Prostate gland (tissue), 2 donors: Measurements from ENCODE around the gene PLEKHJ1. TPM values are rescaled to one million over a fixed set of nuclear protein-coding genes. Genes with fewer than 3 reads are reported as not detected.

Experiments used
- DNase-seq: peaks from one replicate; pipeline ENCODE4 v3.0.0-alpha.2; 2019; ENCODE audit warnings: low spot score
- H3K27ac ChIP-seq, 2 donors: fragments of 200-600 bp; sonication (generic); 2 replicates each; pipeline ENCODE4 v1.5.1; 2017 to 2019
- H3K27me3 ChIP-seq: fragments of 200-600 bp; sonication (generic); replicated peaks from 2 replicates; pipeline ENCODE4 v1.5.1; 2019; ENCODE audit not compliant: insufficient read depth
- H3K36me3 ChIP-seq, 2 donors: fragments of 200-600 bp; sonication (generic); 1 replicate in 1 of 2; 2 replicates in 1 of 2; pipeline versions ENCODE4 v1.5.1 to v1.8.1; 2017 to 2019
- H3K4me1 ChIP-seq: fragments of 200-600 bp; sonication (generic); replicated peaks from 2 replicates; pipeline ENCODE4 v1.5.1; 2019
- H3K4me3 ChIP-seq, 2 donors: fragments of 200-600 bp; sonication (generic); 2 replicates each; pipeline ENCODE4 v1.5.1; 2017 to 2019
- H3K9me3 ChIP-seq: fragments of 200-600 bp; sonication (generic); 2 replicates; pipeline ENCODE4 v1.5.1; 2017
- POLR2A ChIP-seq: fragments of 450-650 bp; IDR thresholded peaks from one replicate; pipeline ENCODE4 v1.6.1; 2016; ENCODE audit warnings: antibody characterized with exemption, mild to moderate bottlenecking
- POLR2AphosphoS5 ChIP-seq: sonication (generic); formaldehyde crosslinking; IDR thresholded peaks from one replicate; pipeline ENCODE4 v1.6.1; 2017; ENCODE audit warnings: antibody characterized with exemption
- WGBS: methylation state at CpG from one replicate; pipeline ENCODE4 v1.1.5; 2018; 5-methylcytosine and 5-hydroxymethylcytosine counted together
- intact Hi-C: fragments of 100-400 bp; cut with DNase I; formaldehyde crosslinking; loops from one replicate; pipeline ENCODE4 v1.14.2; 2022
- total RNA-seq, 2 donors: library from RNA; depleted of rRNA; stranded (reverse); fragments of >200 nt; gene quantifications; one replicate each; pipeline ENCODE4 v1.1.0, GENCODE V29; 2016
- TF ChIP-seq, protein P1 (sequence below), 4 experiments: fragments of 200-600 bp in 2 of 4; fragments of 450-650 bp in 2 of 4; sonication (generic) in 2 of 4; IDR thresholded peaks; 1 replicate in 3 of 4; 2 replicates in 1 of 4; pipeline ENCODE4 v1.5.1; 2016 to 2019; ENCODE audit warnings: antibody characterized with exemption in 4 of 4, mild to moderate bottlenecking in 2 of 4, moderate library complexity in 2 of 4

The PLEKHJ1 gene
- total RNA-seq, 2 donors from 2014 or later, result 59.4 to 91.7 TPM

DNA sequence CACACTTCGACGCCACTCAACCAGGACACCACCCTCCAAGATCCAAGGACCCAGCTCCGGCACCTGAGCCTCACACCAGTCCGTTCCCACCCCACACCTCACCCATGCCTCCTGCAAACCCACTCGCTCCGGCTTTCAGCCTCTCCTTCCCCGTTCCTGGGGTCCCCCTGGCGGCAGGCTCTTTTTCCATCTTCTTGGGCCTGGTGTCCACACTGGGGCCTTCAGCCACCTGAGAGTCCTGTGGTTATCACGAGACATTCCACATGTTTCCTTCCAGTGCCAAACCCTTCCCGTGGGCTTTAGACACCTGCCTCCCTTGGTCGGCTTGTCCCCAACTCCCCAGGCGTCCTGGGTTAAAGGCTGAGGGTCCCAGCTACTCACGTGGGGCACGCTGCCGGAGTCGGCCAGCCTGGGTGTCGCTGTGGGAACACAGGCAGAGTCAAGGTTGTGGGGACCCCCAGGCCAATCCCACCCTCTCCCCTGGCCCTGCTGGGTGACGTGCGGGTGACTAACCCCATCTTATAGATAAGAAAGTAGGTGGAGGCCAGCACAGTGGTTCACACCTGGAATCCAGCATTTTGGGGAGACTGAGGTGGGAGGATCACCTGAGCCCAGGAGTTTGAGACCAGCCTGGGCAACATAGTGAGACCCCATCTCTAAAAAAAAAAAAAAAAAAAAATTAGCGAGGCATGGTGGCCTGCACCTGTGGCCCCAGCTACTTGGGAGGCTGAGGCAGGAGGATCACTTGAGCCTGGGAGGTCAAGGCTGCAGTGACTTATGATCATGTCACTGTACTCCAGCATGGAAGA is 18.1 kb upstream of the PLEKHJ1 start:
- no peak overlapping the region for H3K4me3 ChIP-seq
- no peaks in the 10 kb centered on the region for H3K9me3 ChIP-seq
- peaks cover 14% of the 10 kb centered on the region for H3K27me3 ChIP-seq
- no peak for DNase-seq
- WGBS, result 67% methylated on average over 20 of the region's 20 CpGs
- intact Hi-C loops, result no loop called here
- no peak overlapping the region for H3K27ac ChIP-seq
- no peaks in the 10 kb centered on the region for H3K4me1 ChIP-seq
- TF ChIP-seq POLR2A, result no peak
- TF ChIP-seq, protein P1, sequence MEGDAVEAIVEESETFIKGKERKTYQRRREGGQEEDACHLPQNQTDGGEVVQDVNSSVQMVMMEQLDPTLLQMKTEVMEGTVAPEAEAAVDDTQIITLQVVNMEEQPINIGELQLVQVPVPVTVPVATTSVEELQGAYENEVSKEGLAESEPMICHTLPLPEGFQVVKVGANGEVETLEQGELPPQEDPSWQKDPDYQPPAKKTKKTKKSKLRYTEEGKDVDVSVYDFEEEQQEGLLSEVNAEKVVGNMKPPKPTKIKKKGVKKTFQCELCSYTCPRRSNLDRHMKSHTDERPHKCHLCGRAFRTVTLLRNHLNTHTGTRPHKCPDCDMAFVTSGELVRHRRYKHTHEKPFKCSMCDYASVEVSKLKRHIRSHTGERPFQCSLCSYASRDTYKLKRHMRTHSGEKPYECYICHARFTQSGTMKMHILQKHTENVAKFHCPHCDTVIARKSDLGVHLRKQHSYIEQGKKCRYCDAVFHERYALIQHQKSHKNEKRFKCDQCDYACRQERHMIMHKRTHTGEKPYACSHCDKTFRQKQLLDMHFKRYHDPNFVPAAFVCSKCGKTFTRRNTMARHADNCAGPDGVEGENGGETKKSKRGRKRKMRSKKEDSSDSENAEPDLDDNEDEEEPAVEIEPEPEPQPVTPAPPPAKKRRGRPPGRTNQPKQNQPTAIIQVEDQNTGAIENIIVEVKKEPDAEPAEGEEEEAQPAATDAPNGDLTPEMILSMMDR (IDR thresholded peaks at IDR 0.05), result peak in 2 of 4 experiments; percentile 5 to 6
- no peaks in the 10 kb centered on the region for H3K36me3 ChIP-seq

DNA sequence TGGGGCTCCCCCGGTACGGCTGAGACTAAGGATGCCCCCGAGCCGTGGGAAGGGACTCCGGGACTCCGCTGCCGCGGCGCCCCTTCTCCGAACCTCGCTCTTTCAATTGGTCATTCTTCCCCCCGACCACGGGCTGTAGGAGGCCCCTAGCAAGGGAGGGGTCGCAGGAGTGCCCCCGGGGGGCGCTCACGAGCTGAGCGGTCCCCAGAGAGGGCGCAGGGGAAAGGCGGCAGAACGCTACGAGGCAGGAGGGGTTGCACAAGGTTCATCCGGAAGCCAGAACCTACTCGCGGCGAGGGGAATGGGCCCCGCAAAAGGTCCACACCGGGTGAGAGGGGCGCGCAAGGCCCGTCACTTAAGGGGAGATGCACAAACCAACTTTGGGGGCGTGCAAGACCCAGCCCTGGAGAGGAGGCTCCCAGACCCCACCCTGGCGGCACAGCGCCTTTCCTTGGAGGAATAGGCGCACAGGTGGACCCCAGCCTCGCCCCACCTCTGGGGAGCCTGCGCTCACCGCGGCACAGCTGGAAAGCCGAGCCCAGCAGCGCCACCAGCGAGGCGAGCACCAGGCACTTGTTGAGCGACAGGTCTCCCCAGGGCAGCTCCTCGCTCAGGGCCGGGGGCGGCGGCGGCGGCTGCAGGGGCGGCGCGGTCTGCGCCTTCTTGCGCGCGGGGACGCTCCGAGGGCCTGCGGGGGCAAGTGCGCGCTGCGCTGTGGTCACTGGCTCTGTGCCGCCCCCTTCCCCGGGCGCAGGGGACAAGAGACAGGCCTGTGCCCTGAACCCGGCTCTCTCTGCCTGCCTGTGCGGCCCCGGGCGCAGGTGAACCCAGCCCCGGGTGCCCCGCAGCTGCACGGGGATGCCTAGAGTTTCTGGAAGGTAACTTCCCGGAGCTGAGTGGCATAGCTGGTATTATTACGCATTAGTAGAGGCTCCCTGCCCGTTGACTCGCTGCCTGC is 17.3 kb upstream of the PLEKHJ1 start:
- Histone ChIP-seq H3K4me1 (no peaks in the 10 kb centered on the region), H3K4me3 (no peak overlapping the region), H3K9me3 (no peaks in the 10 kb centered on the region), H3K27ac (no peak overlapping the region), H3K36me3 (no peaks in the 10 kb centered on the region), H3K27me3 (peaks cover 14% of the 10 kb centered on the region)
- TF ChIP-seq, protein P1 (IDR thresholded peaks at IDR 0.05), result no peak
- TF ChIP-seq POLR2AphosphoS5 (no peak), POLR2A (no peak)
- DNase-seq, result no peak
- intact Hi-C loops, result no loop called here
- 5% methylated on average over 51 of the region's 77 CpGs for WGBS

GRCh38 chr19:2252797-2253105 is 16.6 kb upstream of the PLEKHJ1 start:
- intact Hi-C loops, result no loop called here
- Histone ChIP-seq H3K4me3 (no peak overlapping the region), H3K36me3 (peaks cover 0 to under 1% of the 10 kb centered on the region in 2 donors), H3K9me3 (no peaks in the 10 kb centered on the region), H3K27ac (no peak overlapping the region), H3K4me1 (no peaks in the 10 kb centered on the region), H3K27me3 (peaks cover 14% of the 10 kb centered on the region)
- 9% methylated on average over 18 of the region's 18 CpGs for WGBS
- DNase-seq, result no peak
- TF ChIP-seq POLR2A (no peak), POLR2AphosphoS5 (no peak)
- TF ChIP-seq, protein P1 (IDR thresholded peaks at IDR 0.05), result no peak

- H3K4me1 ChIP-seq, result no peaks in the 10 kb centered on the region
- peaks cover 14% of the 10 kb centered on the region for H3K27me3 ChIP-seq
- no peak overlapping the region for H3K4me3 ChIP-seq
Measured at GRCh38 chr19:2252055-2252796, 16.1 kb upstream of the PLEKHJ1 start.

More at GRCh38 chr19:2252055-2252796, 16.1 kb upstream of the PLEKHJ1 start:
- DNase-seq, result no peak
- Histone ChIP-seq H3K9me3 (no peaks in the 10 kb centered on the region), H3K36me3 (peaks cover 1 to 6% of the 10 kb centered on the region in 2 donors), H3K27ac (no peak overlapping the region)
- 23% methylated on average over 73 of the region's 74 CpGs for WGBS
- intact Hi-C loops, result no loop called here
- TF ChIP-seq POLR2A (no peak), POLR2AphosphoS5 (no peak)
- TF ChIP-seq, protein P1 (IDR thresholded peaks at IDR 0.05), result no peak
